H1 (cell line): ENCODE results near the gene PLPP2. TPM values are rescaled to one million over a fixed set of nuclear protein-coding genes. Genes with fewer than 3 reads are reported as not detected.

Source experiments
- CTCF ChIA-PET: fragments of 300-600 bp; sonication (Branson Sonifier 250); formaldehyde crosslinking; loops from one replicate; lab custom pipeline; 2021; ENCODE audit not compliant: partially characterized antibody; lab: Charles Lee
- POLR2A ChIA-PET: fragments of 300-600 bp; sonication (Branson Sonifier 250); formaldehyde crosslinking; loops from one replicate; lab custom pipeline; 2021; ENCODE audit warnings: inconsistent platforms; ENCODE audit not compliant: partially characterized antibody; lab: Charles Lee
- DNase-seq, 2 experiments: peaks; one replicate each; pipeline versions ENCODE4 v3.0.0 to v3.0.0-alpha.2; 2010 to 2022; ENCODE audit warnings: low spot score in 2 of 2, low read depth in 1 of 2, mixed read lengths in 1 of 2
- FAIRE-seq: peaks from 2 replicates; lab custom pipeline; 2011; peaks lifted over from hg19 to GRCh38; lab: Jason Lieb, UNC
- H2AFZ ChIP-seq: 2 replicates; pipeline ENCODE4 v1.8.1; 2012; ENCODE audit warnings: low read length, inconsistent platforms
- H2AK5ac ChIP-seq: 2 replicates; pipeline ENCODE4 v1.6.1; 2013; ENCODE audit warnings: low read depth, low read length
- H2BK120ac ChIP-seq: replicated peaks from 2 replicates; pipeline ENCODE3; 2013; ENCODE audit warnings: low read depth, low read length, inconsistent platforms
- H2BK12ac ChIP-seq: 2 replicates; pipeline ENCODE4 v1.6.1; 2013; ENCODE audit warnings: low read depth, low read length
- H2BK15ac ChIP-seq: 2 replicates; pipeline ENCODE4 v1.6.1; 2013; ENCODE audit warnings: low read length
- H2BK20ac ChIP-seq: 2 replicates; pipeline ENCODE4 v1.6.1; 2013; ENCODE audit warnings: low read length
- H2BK5ac ChIP-seq: 2 replicates; pipeline ENCODE4 v1.6.1; 2013; ENCODE audit warnings: low read depth, low read length
- H3K14ac ChIP-seq: 2 replicates; pipeline ENCODE4 v1.6.1; 2013; ENCODE audit warnings: inconsistent platforms; ENCODE audit not compliant: insufficient read length
- H3K18ac ChIP-seq: 2 replicates; pipeline ENCODE4 v1.6.1; 2013; ENCODE audit warnings: low read length; ENCODE audit errors: extremely low read depth
- H3K23ac ChIP-seq: 2 replicates; pipeline ENCODE4 v1.6.1; 2013; ENCODE audit warnings: inconsistent platforms; ENCODE audit not compliant: insufficient read length
- H3K23me2 ChIP-seq: 2 replicates; pipeline ENCODE4 v1.6.1; 2013; ENCODE audit warnings: low read depth, low read length
- H3K27ac ChIP-seq: 2 replicates; pipeline ENCODE4 v1.6.1; 2011; ENCODE audit warnings: low read depth, low read length, inconsistent platforms
- H3K27me3 ChIP-seq, 4 experiments: replicated peaks in 1 of 4; 1 replicate in 1 of 4; 2 replicates in 3 of 4; pipeline versions ENCODE4 v1.6.1 to v1.8.1; 2011 to 2013; ENCODE audit warnings: low read length in 3 of 4, mild to moderate bottlenecking in 3 of 4, inconsistent platforms in 2 of 4, mixed read lengths in 2 of 4, moderate library complexity in 1 of 4; ENCODE audit not compliant: control insufficient read depth in 3 of 4, insufficient read depth in 3 of 4; ENCODE audit errors: extremely low read depth in 1 of 4
- H3K36me3 ChIP-seq, 4 experiments: 2 replicates each; pipeline versions ENCODE4 v1.6.1 to v1.8.1; 2011 to 2013; ENCODE audit warnings: mild to moderate bottlenecking in 4 of 4, low read length in 3 of 4, moderate library complexity in 2 of 4, control low read depth in 1 of 4, inconsistent platforms in 1 of 4; ENCODE audit not compliant: insufficient read depth in 4 of 4, control insufficient read depth in 2 of 4
- H3K4ac ChIP-seq: replicated peaks from 2 replicates; pipeline ENCODE3; 2013; ENCODE audit warnings: low read length, low read depth, mixed read lengths, inconsistent platforms; ENCODE audit not compliant: insufficient read length
- H3K4me1 ChIP-seq, 4 experiments: replicated peaks in 1 of 4; 1 replicate in 1 of 4; 2 replicates in 3 of 4; pipeline versions ENCODE4 v1.6.1 to v1.8.1; 2011 to 2013; ENCODE audit warnings: low read length in 3 of 4, inconsistent platforms in 2 of 4, mixed read lengths in 1 of 4; ENCODE audit not compliant: insufficient read depth in 4 of 4, control insufficient read depth in 3 of 4
- H3K4me2 ChIP-seq, 2 experiments: 2 replicates each; pipeline versions ENCODE4 v1.6.1 to v1.8.1; 2011 to 2013; ENCODE audit warnings: low read depth in 2 of 2, low read length in 2 of 2, control low read depth in 1 of 2, inconsistent platforms in 1 of 2, mild to moderate bottlenecking in 1 of 2; ENCODE audit not compliant: insufficient read depth in 1 of 2
- H3K4me3 ChIP-seq, 4 experiments: fragments of 200-600, 300-600 bp in 1 of 4; sonication (generic), shearing (Covaris generic), sonication (Bioruptor Twin) in 1 of 4; 2 replicates each; pipeline versions ENCODE4 v1.5.1 to v1.8.1; 2011 to 2016; ENCODE audit warnings: low read length in 4 of 4, low read depth in 3 of 4, control low read depth in 2 of 4, inconsistent platforms in 2 of 4, mild to moderate bottlenecking in 2 of 4, mixed read lengths in 1 of 4, moderate library complexity in 1 of 4; ENCODE audit not compliant: insufficient read depth in 2 of 4; ENCODE audit errors: extremely low read depth in 1 of 4
- H3K56ac ChIP-seq: replicated peaks from 2 replicates; pipeline ENCODE3; 2013; ENCODE audit warnings: low read depth, mild to moderate bottlenecking, mixed read lengths, low read length, inconsistent platforms; ENCODE audit not compliant: insufficient read length
- H3K79me1 ChIP-seq: 2 replicates; pipeline ENCODE4 v1.6.1; 2013; ENCODE audit warnings: low read depth, low read length, control low read depth
- H3K79me2 ChIP-seq, 2 experiments: 2 replicates each; pipeline versions ENCODE4 v1.6.1 to v1.8.1; 2012 to 2013; ENCODE audit warnings: low read length in 2 of 2, mild to moderate bottlenecking in 2 of 2, inconsistent platforms in 1 of 2; ENCODE audit not compliant: insufficient read depth in 2 of 2, control insufficient read depth in 1 of 2
- H3K9ac ChIP-seq, 4 experiments: replicated peaks in 1 of 4; 1 replicate in 1 of 4; 2 replicates in 3 of 4; pipeline versions ENCODE4 v1.6.1 to v1.8.1; 2011 to 2013; ENCODE audit warnings: low read depth in 3 of 4, low read length in 3 of 4, control low read depth in 2 of 4, mild to moderate bottlenecking in 2 of 4, moderate library complexity in 2 of 4, inconsistent platforms in 1 of 4; ENCODE audit errors: extremely low read depth in 1 of 4
- H3K9me3 ChIP-seq, 2 experiments: 2 replicates each; pipeline versions ENCODE4 v1.6.1 to v1.8.1; 2012 to 2013; ENCODE audit warnings: mild to moderate bottlenecking in 2 of 2, moderate library complexity in 2 of 2, control low read depth in 1 of 2, inconsistent platforms in 1 of 2, low read depth in 1 of 2, low read length in 1 of 2, mixed read lengths in 1 of 2; ENCODE audit not compliant: insufficient read depth in 2 of 2
- H4K20me1 ChIP-seq, 2 experiments: replicated peaks in 1 of 2; 2 replicates each; pipeline versions ENCODE3 to v1.8.1; 2011 to 2013; ENCODE audit warnings: inconsistent platforms in 2 of 2, low read length in 2 of 2, mild to moderate bottlenecking in 1 of 2; ENCODE audit not compliant: insufficient read depth in 2 of 2, control insufficient read depth in 1 of 2
- H4K5ac ChIP-seq: 2 replicates; pipeline ENCODE4 v1.6.1; 2013; ENCODE audit warnings: low read length, low read depth, mixed read lengths, inconsistent platforms; ENCODE audit not compliant: insufficient read length
- H4K8ac ChIP-seq: 2 replicates; pipeline ENCODE4 v1.8.0; 2013; ENCODE audit warnings: mild to moderate bottlenecking, moderate library complexity, low read length, inconsistent platforms; ENCODE audit not compliant: insufficient read depth; ENCODE audit errors: extremely low read depth
- H4K91ac ChIP-seq: replicated peaks from 2 replicates; pipeline ENCODE3; 2013; ENCODE audit warnings: low read length, mixed read lengths, inconsistent platforms; ENCODE audit not compliant: insufficient read length
- BACH1 ChIP-seq: IDR thresholded peaks from 2 replicates; pipeline ENCODE4 v1.6.1; 2012; ENCODE audit warnings: low read length, improper control_type of control experiment
- CTBP2 ChIP-seq: IDR thresholded peaks from 2 replicates; pipeline ENCODE4 v1.7.0; 2011; ENCODE audit warnings: borderline replicate concordance, mild to moderate bottlenecking, moderate library complexity, mixed read lengths, low read length; ENCODE audit not compliant: insufficient read depth, insufficient read length
- EGR1 ChIP-seq: IDR thresholded peaks from 2 replicates; pipeline ENCODE4 v1.6.1; 2011; ENCODE audit warnings: low read depth, low read length, borderline replicate concordance
- JUN ChIP-seq: IDR thresholded peaks from 2 replicates; pipeline ENCODE4 v1.6.1; 2011; ENCODE audit warnings: low read depth, mild to moderate bottlenecking, improper control_type of control experiment, low read length
- NRF1 ChIP-seq: IDR thresholded peaks from 2 replicates; pipeline ENCODE4 v1.6.1; 2011; ENCODE audit warnings: mild to moderate bottlenecking, low read depth, low read length, improper control_type of control experiment
- RNF2 ChIP-seq: fragments of 200-900, 300-1000 bp; sonication (generic); IDR thresholded peaks from 2 replicates; pipeline ENCODE4 v1.7.1; 2016; ENCODE audit warnings: borderline replicate concordance, low read depth, mild to moderate bottlenecking, antibody characterized with exemption, low read length; ENCODE audit not compliant: poor library complexity, severe bottlenecking; ENCODE audit errors: missing control alignments
- SAP30 ChIP-seq: fragments of 300-600 bp; sonication (generic); IDR thresholded peaks from 2 replicates; pipeline ENCODE4 v1.7.1; 2012; ENCODE audit warnings: low read length, moderate library complexity, mild to moderate bottlenecking, inconsistent platforms; ENCODE audit not compliant: insufficient read depth, insufficient replicate concordance
- WGBS, 2 experiments: shearing (Covaris generic) in 1 of 2; methylation state at CpG; one replicate each; pipeline versions ENCODE4 v1.1.6 to v1.1.7; 2013 to 2015; ENCODE audit warnings: low lambda C conversion rate in 2 of 2, mixed read lengths in 2 of 2, inconsistent platforms in 1 of 2, low coverage in 1 of 2, missing lambda C conversion rate in 1 of 2; ENCODE audit not compliant: insufficient replicate concordance in 2 of 2, insufficient coverage in 1 of 2, insufficient read length in 1 of 2; ENCODE audit errors: extremely low coverage in 1 of 2, missing lambda C conversion rate in 1 of 2; 5-methylcytosine and 5-hydroxymethylcytosine counted together
- polyA plus RNA-seq, 7 experiments: library from polyadenylated mRNA; depleted of rRNA in 3 of 7; stranded (reverse) in 5 of 7; unstranded in 2 of 7; fragments of >200 nt in 5 of 7; fragments of 200-250 nt in 2 of 7; gene quantifications; 1 replicate in 5 of 7; 2 replicates in 1 of 7; 4 replicates in 1 of 7; pipeline versions ENCODE4 v1.2.1 to v1.2.3, GENCODE V29; 2011 to 2013; ENCODE audit warnings: missing spikeins in 2 of 7, mixed read lengths in 2 of 7
- total RNA-seq: library from RNA; stranded (reverse); fragmentation: NEBNext Ultra II Directional; extraction: Animal tissue kit (Norgen Biotek cat#: 25700); gene quantifications from 2 replicates; pipeline ENCODE4 v1.2.1, GENCODE V29; 2021

The PLPP2 gene
- total and polyA plus RNA-seq, 2 of the 8 experiments (the other 6 are each of a cell fraction or from before 2014, with no cell fraction given) = 101 to 195 TPM

DNA sequence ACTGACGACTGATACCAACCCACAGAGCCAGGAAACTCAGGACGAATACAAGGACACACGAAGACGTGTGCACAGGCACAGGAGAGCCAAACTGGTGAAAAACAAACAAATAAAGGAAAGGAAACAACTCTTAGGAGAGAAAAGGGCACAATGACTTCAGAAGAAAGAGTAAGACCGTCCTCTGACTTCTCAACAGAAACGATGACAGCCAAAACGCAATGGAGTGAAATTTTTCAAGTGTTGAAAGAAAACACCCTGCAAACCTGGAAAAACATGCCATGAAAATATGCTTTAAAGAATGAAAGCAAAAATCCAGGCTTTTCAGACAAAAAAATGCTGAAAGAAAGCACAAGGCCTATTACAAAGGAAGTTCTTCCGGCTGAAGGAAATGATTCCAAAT lies 24.6 kb upstream of the PLPP2 start:
- FAIRE-seq = no peak
- H3K36me3 ChIP-seq = peaks cover 5 to 40% (median 23%) of the 10 kb centered on the region in 4 experiments; a peak in 6 of 8 replicates
- 94% methylated on average over 8 of the region's 8 CpGs; no CpG with 5 or more reads in 1 of the 2 experiments for WGBS, 2 experiments

More for the DNA sequence above, 24.6 kb upstream of the PLPP2 start:
- Histone ChIP-seq H3K56ac (no peak overlapping the region), H3K4ac (no peak overlapping the region), H4K5ac (no peak overlapping the region), H3K4me2 (no peak overlapping the region), H2BK5ac (no peak overlapping the region), H2BK120ac (no peak overlapping the region), H3K18ac (no peak overlapping the region), H3K23ac (no peak overlapping the region), H4K91ac (no peak overlapping the region), H2BK20ac (no peak overlapping the region)
- TF ChIP-seq CTBP2 (no peak), JUN (no peak), EGR1 (no peak), RNF2 (no peak), NRF1 (no peak), BACH1 (no peak), SAP30 (no peak)
- TF ChIP-seq, all 59 proteins: peak for 0
- Histone ChIP-seq H3K23me2 (no peaks in the 10 kb centered on the region), H3K9ac (no peak overlapping the region), H2BK15ac (no peak overlapping the region), H4K20me1 (peaks cover 2 to 16% of the 10 kb centered on the region in 2 experiments), H3K79me1 (peaks cover 5% of the 10 kb centered on the region), H3K27ac (no peak overlapping the region), H2AFZ (no peak overlapping the region), H3K14ac (no peak overlapping the region), H3K27me3 (no peaks in the 10 kb centered on the region), H3K79me2 (peaks cover 3 to 24% of the 10 kb centered on the region in 2 experiments; a peak in 3 of 4 replicates), H2BK12ac (no peak overlapping the region), H3K4me3 (no peak overlapping the region), H4K8ac (no peak overlapping the region), H2AK5ac (no peak overlapping the region), H3K9me3 (peaks cover 5 to 8% of the 10 kb centered on the region in 2 experiments; a peak in 3 of 4 replicates), H3K4me1 (no peaks in the 10 kb centered on the region)
- no peak for DNase-seq
- CTCF ChIA-PET = no interaction called here
- POLR2A ChIA-PET = interaction anchor here (1.0 kb wide), 1 partner anchor 26 kb away, joined by 3 read pairs; no protein-coding TSS in a partner anchor
